GM23248 (cell line): Measurements from ENCODE around the gene MCFD2. TPM values are rescaled to one million over a fixed set of nuclear protein-coding genes. Genes with fewer than 3 reads are reported as not detected.
A peak's percentile ranks its signal among the peaks of the same experiment; 100 is the strongest.

Source experiments
- DNase-seq: peaks from one replicate; pipeline ENCODE4 v3.0.0-alpha.2; 2015
- H2AFZ ChIP-seq: fragments of 200-600 bp; sonication (generic); 2 replicates; pipeline ENCODE4 v1.6.1; 2016; ENCODE audit warnings: antibody characterized with exemption
- H3F3A ChIP-seq: fragments of 200-600 bp; sonication (generic); 2 replicates; pipeline ENCODE4 v1.6.1; 2016; ENCODE audit warnings: mild to moderate bottlenecking, antibody characterized with exemption, mixed run types; ENCODE audit not compliant: insufficient read depth
- H3K27ac ChIP-seq: fragments of 200-600 bp; sonication (generic); 2 replicates; pipeline ENCODE4 v1.5.1; 2016; ENCODE audit warnings: mild to moderate bottlenecking
- H3K27me3 ChIP-seq: fragments of 200-600 bp; sonication (generic); replicated peaks from 2 replicates; pipeline ENCODE4 v1.6.1; 2016; ENCODE audit warnings: mild to moderate bottlenecking; ENCODE audit not compliant: insufficient read depth
- H3K36me3 ChIP-seq: fragments of 200-600 bp; sonication (generic); 2 replicates; pipeline ENCODE4 v1.6.1; 2016; ENCODE audit warnings: low read depth, mild to moderate bottlenecking
- H3K4me1 ChIP-seq: fragments of 200-600 bp; sonication (generic); 2 replicates; pipeline ENCODE4 v1.6.1; 2016; ENCODE audit warnings: mild to moderate bottlenecking; ENCODE audit not compliant: insufficient read depth
- H3K4me2 ChIP-seq: fragments of 200-600 bp; sonication (generic); one replicate; pipeline ENCODE4 v1.6.1; 2016; ENCODE audit warnings: mild to moderate bottlenecking; ENCODE audit not compliant: unreplicated experiment
- H3K4me3 ChIP-seq: fragments of 200-600 bp; sonication (generic); 2 replicates; pipeline ENCODE4 v1.5.1; 2016; ENCODE audit warnings: mild to moderate bottlenecking
- H3K79me2 ChIP-seq: fragments of 200-600 bp; sonication (generic); 2 replicates; pipeline ENCODE4 v1.6.1; 2016; ENCODE audit warnings: mild to moderate bottlenecking; ENCODE audit not compliant: insufficient read depth
- H3K9ac ChIP-seq: fragments of 200-600 bp; sonication (generic); 2 replicates; pipeline ENCODE4 v1.6.1; 2016; ENCODE audit warnings: mild to moderate bottlenecking
- H3K9me2 ChIP-seq: fragments of 200-600 bp; sonication (generic); 2 replicates; pipeline ENCODE4 v1.6.1; 2016; ENCODE audit warnings: mixed run types, mild to moderate bottlenecking, moderate library complexity; ENCODE audit not compliant: insufficient read depth
- H3K9me3 ChIP-seq: fragments of 200-600 bp; sonication (generic); one replicate; pipeline ENCODE4 v1.6.1; 2017; ENCODE audit warnings: low read depth
- H4K20me1 ChIP-seq: fragments of 200-600 bp; sonication (generic); 2 replicates; pipeline ENCODE4 v1.6.0; 2016; ENCODE audit not compliant: insufficient read depth
- EZH2 ChIP-seq: fragments of 200-600 bp; sonication (generic); IDR thresholded peaks from 2 replicates; pipeline ENCODE4 v1.6.1; 2018; ENCODE audit warnings: antibody characterized with exemption, mild to moderate bottlenecking; ENCODE audit not compliant: insufficient read depth, poor library complexity, severe bottlenecking
- EZH2phosphoT487 ChIP-seq: fragments of 200-600 bp; sonication (generic); IDR thresholded peaks from 2 replicates; pipeline ENCODE4 v1.6.1; 2018; ENCODE audit warnings: antibody characterized with exemption, moderate library complexity, mild to moderate bottlenecking, low read depth; ENCODE audit not compliant: insufficient read depth
- WGBS, 2 experiments: methylation state at CpG; one replicate each; pipeline ENCODE4 v1.1.6; 2015 to 2017; ENCODE audit warnings: low lambda C conversion rate in 2 of 2, low coverage in 1 of 2; ENCODE audit errors: missing lambda C conversion rate in 2 of 2; 5-methylcytosine and 5-hydroxymethylcytosine counted together
- in situ Hi-C: fragments of 300-500 bp; cut with MboI; formaldehyde crosslinking; loops from 2 replicates; pipeline ENCODE4 v1.15.0; 2020
- polyA plus RNA-seq: library from polyadenylated mRNA; unstranded; fragments of >200 nt; fragmentation: Nextera tagmentation; extraction: Ambion mirVana; gene quantifications from 2 replicates; pipeline ENCODE4 v1.2.1, GENCODE V29; 2016
- total RNA-seq: library from RNA; depleted of rRNA; stranded (reverse); fragments of >200 nt; shearing (Covaris generic); gene quantifications from 2 replicates; pipeline ENCODE4 v1.2.3, GENCODE V29; 2014

The MCFD2 gene
- total and polyA plus RNA-seq, 2 experiments from 2014 or later, result 298 to 310 TPM

GRCh38 chr2:46875226-46875899, 40.2 kb downstream of the MCFD2 start:
- in situ Hi-C loops, result no loop called here

GRCh38 chr2:46874236-46874929, 41.2 kb downstream of the MCFD2 start:
- no peaks in the 10 kb centered on the region for H3K9me3 ChIP-seq
- H3K36me3 ChIP-seq, result no peaks in the 10 kb centered on the region
- H3K4me1 ChIP-seq, result peaks cover 44% of the 10 kb centered on the region
- peaks cover 30% of the 10 kb centered on the region for H3K79me2 ChIP-seq
- 63 to 73% methylated on average over 10 of the region's 10 CpGs for WGBS, 2 experiments
- peak overlapping the region; percentile 66 for H3K9ac ChIP-seq
- no peaks in the 10 kb centered on the region for H4K20me1 ChIP-seq
- no peak overlapping the region for H2AFZ ChIP-seq
- no peaks in the 10 kb centered on the region for H3K27me3 ChIP-seq
- peaks cover 47% of the 10 kb centered on the region for H3F3A ChIP-seq
- DNase-seq, result peak; percentile 54
- no peaks in the 10 kb centered on the region for H3K9me2 ChIP-seq
- TF ChIP-seq EZH2phosphoT487 (no peak), EZH2 (no peak)
- peak overlapping the region; percentile 94 for H3K27ac ChIP-seq
- H3K4me3 ChIP-seq, result no peak overlapping the region
- H3K4me2 ChIP-seq, result no peak overlapping the region
- in situ Hi-C loops, result no loop called here

More at GRCh38 chr2:46875226-46875899, 40.2 kb downstream of the MCFD2 start:
- 90 to 91% methylated on average over 8 of the region's 8 CpGs for WGBS, 2 experiments
- Histone ChIP-seq H3K27me3 (no peaks in the 10 kb centered on the region), H4K20me1 (no peaks in the 10 kb centered on the region), H3K4me2 (no peak overlapping the region), H3K27ac (peak overlapping the region; percentile 94), H3K9me3 (no peaks in the 10 kb centered on the region), H3K9me2 (no peaks in the 10 kb centered on the region), H3F3A (peaks cover 56% of the 10 kb centered on the region), H3K36me3 (no peaks in the 10 kb centered on the region), H3K79me2 (peaks cover 35% of the 10 kb centered on the region), H3K9ac (peak overlapping the region; percentile 13; the same call in 1 of the 2 replicates), H3K4me1 (peaks cover 48% of the 10 kb centered on the region), H3K4me3 (no peak overlapping the region), H2AFZ (no peak overlapping the region)
- DNase-seq, result no peak
- no peak for TF ChIP-seq EZH2
- no peak for TF ChIP-seq EZH2phosphoT487

GRCh38 chr2:46873604-46874068, 42.0 kb downstream of the MCFD2 start:
- 2% methylated on average over 5 of the region's 5 CpGs for WGBS, 2 experiments
- Histone ChIP-seq H2AFZ (no peak overlapping the region), H3K9me2 (no peaks in the 10 kb centered on the region), H3K9me3 (no peaks in the 10 kb centered on the region), H3F3A (peaks cover 47% of the 10 kb centered on the region), H4K20me1 (no peaks in the 10 kb centered on the region), H3K4me1 (peaks cover 39% of the 10 kb centered on the region), H3K9ac (peak overlapping the region; percentile 66), H3K4me3 (no peak overlapping the region), H3K27ac (peak overlapping the region; percentile 94), H3K36me3 (no peaks in the 10 kb centered on the region), H3K27me3 (no peaks in the 10 kb centered on the region), H3K4me2 (peak overlapping the region; percentile 20), H3K79me2 (peaks cover 30% of the 10 kb centered on the region)
- peak; percentile 98 for DNase-seq
- in situ Hi-C loops, result no loop called here
- TF ChIP-seq EZH2 (no peak), EZH2phosphoT487 (no peak)

- Histone ChIP-seq H3K36me3 (no peaks in the 10 kb centered on the region), H3K4me2 (no peak overlapping the region), H3F3A (peaks cover 47% of the 10 kb centered on the region), H3K4me1 (peaks cover 39% of the 10 kb centered on the region), H3K9me2 (no peaks in the 10 kb centered on the region), H3K27ac (peak overlapping the region; percentile 94), H3K79me2 (peaks cover 27% of the 10 kb centered on the region), H3K9ac (peak overlapping the region; percentile 66), H3K9me3 (no peaks in the 10 kb centered on the region), H3K27me3 (no peaks in the 10 kb centered on the region), H2AFZ (no peak overlapping the region), H4K20me1 (no peaks in the 10 kb centered on the region), H3K4me3 (no peak overlapping the region)
- 53 to 63% methylated on average over 4 of the region's 4 CpGs for WGBS, 2 experiments
- no peak for DNase-seq
- in situ Hi-C loops, result no loop called here
- TF ChIP-seq EZH2phosphoT487 (no peak), EZH2 (no peak)
These were observed 42.6 kb downstream of the MCFD2 start for GRCh38 chr2:46872902-46873603.
